ENCODE data around the gene MGA. TPM values are rescaled to one million over a fixed set of nuclear protein-coding genes. Genes with fewer than 3 reads are reported as not detected.
A peak's percentile ranks its signal among the peaks of the same experiment; 100 is the strongest.

Gene MGA
- total and polyA plus RNA-seq, 2 donors (not counting 1 experiment from before 2014, with no cell fraction given): 6.5 to 33.7 TPM

DNA sequence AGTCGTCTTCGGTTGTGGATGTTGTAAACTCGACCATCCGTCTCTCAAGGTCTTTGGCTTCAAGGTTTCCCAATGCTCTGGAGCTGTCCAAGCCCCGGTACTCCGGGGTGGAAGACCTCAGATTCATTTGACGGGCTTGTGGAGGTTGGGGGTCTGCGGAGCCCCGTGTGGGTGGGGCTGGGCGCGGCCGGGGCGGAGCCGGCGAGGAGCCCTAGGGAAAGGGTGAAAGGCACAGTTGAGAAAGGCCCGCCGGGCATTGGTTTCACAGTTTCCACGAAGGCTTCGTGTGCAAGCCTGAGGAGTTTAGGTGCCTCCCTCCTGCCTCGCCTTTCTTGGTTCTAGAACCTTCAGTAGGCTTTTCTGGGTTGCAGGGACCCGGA, 360 bp upstream of the MGA start:
- TF ChIP-seq EZH2 (IDR thresholded peaks at IDR 0.05; ENCODE audit: low read length, missing control alignments): no peak
- no peak for TF ChIP-seq CTCF (conservative IDR thresholded peaks at IDR 0.05 in 1 of 2, IDR thresholded peaks at IDR 0.05 in 1 of 2; ENCODE audit: low read depth in 1 of 2, low read length in 2 of 2)
- H3K79me2 ChIP-seq (ENCODE audit: control insufficient read depth, insufficient read depth, low read length): peaks cover 19% of the 10 kb centered on the region
- H3K9me3 ChIP-seq (ENCODE audit: control insufficient read depth, insufficient read depth, low read depth, low read length): no peaks in the 10 kb centered on the region
- DNase-seq (ENCODE audit: low read depth in 2 of 2): no peak
- peak overlapping the region; percentile 86 for H3K4me2 ChIP-seq (ENCODE audit: extremely low read depth, insufficient read depth, low read length)
- peak overlapping the region; percentile 16 to 58 (median 39) for H3K4me3 ChIP-seq (replicated peaks in 1 of 4; ENCODE audit: control extremely low read depth in 1 of 4, insufficient read depth in 1 of 4, low read depth in 3 of 4, low read length in 4 of 4)
- peak overlapping the region; percentile 86 for H3K27ac ChIP-seq (ENCODE audit: insufficient read depth, low read length)
- no peaks in the 10 kb centered on the region for H3K27me3 ChIP-seq (ENCODE audit: control insufficient read depth, insufficient read depth, low read length)
- peaks cover 5% of the 10 kb centered on the region for H3K4me1 ChIP-seq (ENCODE audit: control insufficient read depth, extremely low read depth, insufficient read depth, low read length)
- peak overlapping the region; percentile 18 for H3K9ac ChIP-seq (ENCODE audit: insufficient read depth, low read length)
- no peaks in the 10 kb centered on the region for H3K36me3 ChIP-seq (ENCODE audit: control insufficient read depth, insufficient read depth, low read length)
- H4K20me1 ChIP-seq (ENCODE audit: control insufficient read depth, extremely low read depth, insufficient read depth, low read length): no peaks in the 10 kb centered on the region
- H2AFZ ChIP-seq (ENCODE audit: low read length): peak overlapping the region; percentile 74

GRCh38 chr15:41661078-41661517, 893 bp downstream of the MGA start:
- H2AFZ ChIP-seq (ENCODE audit: low read length): peak overlapping the region; percentile 39
- peak overlapping the region; percentile 86 for H3K4me2 ChIP-seq (ENCODE audit: extremely low read depth, insufficient read depth, low read length)
- H3K9ac ChIP-seq (ENCODE audit: insufficient read depth, low read length): peak overlapping the region; percentile 60
- no peaks in the 10 kb centered on the region for H3K36me3 ChIP-seq (ENCODE audit: control insufficient read depth, insufficient read depth, low read length)
- H3K27ac ChIP-seq (ENCODE audit: insufficient read depth, low read length): peak overlapping the region; percentile 86
- H3K4me1 ChIP-seq (ENCODE audit: control insufficient read depth, extremely low read depth, insufficient read depth, low read length): peaks cover 5% of the 10 kb centered on the region
- peak overlapping the region; percentile 16 to 73 (median 54) for H3K4me3 ChIP-seq (replicated peaks in 1 of 4; ENCODE audit: control extremely low read depth in 1 of 4, insufficient read depth in 1 of 4, low read depth in 3 of 4, low read length in 4 of 4)
- H3K27me3 ChIP-seq (ENCODE audit: control insufficient read depth, insufficient read depth, low read length): no peaks in the 10 kb centered on the region
- H4K20me1 ChIP-seq (ENCODE audit: control insufficient read depth, extremely low read depth, insufficient read depth, low read length): no peaks in the 10 kb centered on the region
- H3K79me2 ChIP-seq (ENCODE audit: control insufficient read depth, insufficient read depth, low read length): peaks cover 29% of the 10 kb centered on the region
- no peak for DNase-seq (ENCODE audit: low read depth in 2 of 2)
- no peaks in the 10 kb centered on the region for H3K9me3 ChIP-seq (ENCODE audit: control insufficient read depth, insufficient read depth, low read depth, low read length)
- TF ChIP-seq EZH2 (IDR thresholded peaks at IDR 0.05; ENCODE audit: low read length, missing control alignments) (no peak), CTCF (conservative IDR thresholded peaks at IDR 0.05 in 1 of 2, IDR thresholded peaks at IDR 0.05 in 1 of 2; ENCODE audit: low read depth in 1 of 2, low read length in 2 of 2) (no peak)

- Histone ChIP-seq H3K79me2 (ENCODE audit: control insufficient read depth, insufficient read depth, low read length) (peaks cover 30% of the 10 kb centered on the region), H3K36me3 (ENCODE audit: control insufficient read depth, insufficient read depth, low read length) (no peaks in the 10 kb centered on the region), H3K27me3 (ENCODE audit: control insufficient read depth, insufficient read depth, low read length) (no peaks in the 10 kb centered on the region), H4K20me1 (ENCODE audit: control insufficient read depth, extremely low read depth, insufficient read depth, low read length) (no peaks in the 10 kb centered on the region), H3K4me3 (replicated peaks in 1 of 4; ENCODE audit: control extremely low read depth in 1 of 4, insufficient read depth in 1 of 4, low read depth in 3 of 4, low read length in 4 of 4) (peak overlapping the region; percentile 16 to 73 (median 54)), H3K4me2 (ENCODE audit: extremely low read depth, insufficient read depth, low read length) (peak overlapping the region; percentile 86), H3K27ac (ENCODE audit: insufficient read depth, low read length) (peak overlapping the region; percentile 86), H3K4me1 (ENCODE audit: control insufficient read depth, extremely low read depth, insufficient read depth, low read length) (peaks cover 5% of the 10 kb centered on the region), H3K9ac (ENCODE audit: insufficient read depth, low read length) (peak overlapping the region; percentile 48), H2AFZ (ENCODE audit: low read length) (peak overlapping the region; percentile 39), H3K9me3 (ENCODE audit: control insufficient read depth, insufficient read depth, low read depth, low read length) (no peaks in the 10 kb centered on the region)
- DNase-seq (ENCODE audit: low read depth in 2 of 2): peak; percentile 79 to 87
- TF ChIP-seq CTCF (conservative IDR thresholded peaks at IDR 0.05 in 1 of 2, IDR thresholded peaks at IDR 0.05 in 1 of 2; ENCODE audit: low read depth in 1 of 2, low read length in 2 of 2) (no peak), EZH2 (IDR thresholded peaks at IDR 0.05; ENCODE audit: low read length, missing control alignments) (no peak)
Measured at GRCh38 chr15:41661518-41662225, 1.5 kb downstream of the MGA start.
